Ureter (tissue), 1 donor: ENCODE measurements around the gene KIF1C. TPM values are rescaled to one million over a fixed set of nuclear protein-coding genes. Genes with fewer than 3 reads are reported as not detected.
"Not testable (repeated sequence)": the region's sequence is repeated elsewhere in the genome, so short reads cannot be mapped to it uniquely, and the experiment has no call there.

ENCODE experiments used
- DNase-seq: peaks from one replicate; pipeline ENCODE4 v3.0.0-alpha.2; 2020; ENCODE audit warnings: low spot score
- total RNA-seq: library from RNA; stranded (reverse); gene quantifications from one replicate; pipeline ENCODE4 v1.2.4, GENCODE V29; 2023
- donor health status: DM: yes; HTN: yes; CAD: no.

Gene KIF1C
- total RNA-seq, 1 donor from 2014 or later, result 141 TPM

DNA sequence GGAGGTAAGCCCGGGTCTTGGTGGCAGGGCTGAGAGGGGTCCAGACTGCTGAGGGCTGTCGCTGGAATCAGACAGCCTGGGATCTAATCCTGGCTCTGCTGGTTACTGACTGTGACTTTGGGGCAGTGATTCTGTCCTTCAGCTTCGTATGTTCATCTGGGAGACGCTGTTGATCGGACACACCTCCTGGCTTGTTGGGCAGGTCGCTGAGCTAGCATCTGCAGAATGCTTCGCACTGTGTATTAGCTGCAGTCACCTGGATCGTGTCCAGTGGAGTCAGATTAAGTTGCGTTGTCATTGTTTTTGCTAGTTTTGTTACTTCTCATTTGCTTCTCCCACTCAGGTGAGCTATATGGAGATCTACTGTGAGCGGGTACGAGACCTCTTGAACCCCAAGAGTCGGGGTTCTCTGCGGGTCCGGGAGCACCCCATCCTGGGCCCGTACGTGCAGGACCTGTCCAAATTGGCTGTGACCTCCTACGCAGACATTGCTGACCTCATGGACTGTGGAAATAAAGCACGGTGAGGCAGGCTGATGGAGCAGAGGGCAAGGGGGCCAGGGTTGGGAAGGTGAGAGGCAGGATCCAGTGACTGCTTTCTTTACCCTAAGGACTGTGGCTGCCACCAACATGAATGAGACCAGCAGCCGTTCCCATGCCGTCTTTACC is 4.5 kb downstream of the KIF1C start:
- no peak for DNase-seq

DNA sequence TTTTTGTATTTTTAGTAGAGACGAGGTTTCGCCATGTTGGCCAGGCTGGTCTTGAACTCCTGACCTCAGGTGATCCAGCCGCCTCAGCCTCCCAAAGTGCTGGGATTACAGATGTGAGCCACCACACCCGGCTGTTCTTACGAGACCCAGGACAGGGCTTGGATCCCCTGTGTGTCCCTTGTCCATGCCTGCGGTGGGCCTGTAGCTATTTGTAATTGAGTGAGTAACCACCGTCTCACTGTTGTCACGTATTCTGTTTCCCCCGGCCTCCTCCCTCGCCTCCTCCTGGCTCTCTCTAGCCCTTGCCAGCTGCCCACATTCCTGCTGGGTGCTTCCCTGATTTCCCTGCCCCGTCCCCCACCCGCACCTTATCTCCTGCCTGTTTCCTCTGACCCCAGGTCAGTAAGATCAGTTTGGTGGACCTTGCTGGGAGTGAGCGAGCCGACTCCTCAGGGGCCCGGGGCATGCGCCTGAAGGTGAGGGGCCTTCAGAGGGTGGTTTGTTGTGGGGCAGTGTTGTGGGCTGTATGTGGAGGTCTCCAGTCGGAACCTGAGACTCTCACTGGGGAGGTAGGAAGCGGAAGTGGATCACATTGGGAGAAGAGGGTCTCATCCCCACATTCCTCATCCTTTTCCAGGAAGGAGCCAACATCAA is 5.6 kb downstream of the KIF1C start:
- no peak for DNase-seq

GRCh38 chr17:5011928-5012327 is 14.2 kb downstream of the KIF1C start:
- no peak for DNase-seq

- DNase-seq, result no peak
These were observed 16.6 kb downstream of the KIF1C start for GRCh38 chr17:5014357-5014756.

- DNase-seq, result no peak
These were observed 21.8 kb downstream of the KIF1C start for GRCh38 chr17:5019475-5019956.

- DNase-seq, result no peak
These were observed 22.8 kb downstream of the KIF1C start for GRCh38 chr17:5020502-5021023.

DNA sequence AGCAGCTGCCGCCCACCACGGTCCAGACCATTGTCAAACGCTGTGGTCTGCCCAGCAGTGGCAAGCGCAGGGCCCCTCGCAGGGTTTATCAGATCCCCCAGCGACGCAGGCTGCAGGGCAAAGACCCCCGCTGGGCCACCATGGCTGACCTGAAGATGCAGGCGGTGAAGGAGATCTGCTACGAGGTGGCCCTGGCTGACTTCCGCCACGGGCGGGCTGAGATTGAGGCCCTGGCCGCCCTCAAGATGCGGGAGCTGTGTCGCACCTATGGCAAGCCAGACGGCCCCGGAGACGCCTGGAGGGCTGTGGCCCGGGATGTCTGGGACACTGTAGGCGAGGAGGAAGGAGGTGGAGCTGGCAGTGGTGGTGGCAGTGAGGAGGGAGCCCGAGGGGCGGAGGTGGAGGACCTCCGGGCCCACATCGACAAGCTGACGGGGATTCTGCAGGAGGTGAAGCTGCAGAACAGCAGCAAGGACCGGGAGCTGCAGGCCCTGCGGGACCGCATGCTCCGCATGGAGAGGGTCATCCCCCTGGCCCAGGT is 24.5 kb downstream of the KIF1C start:
- no peak for DNase-seq

- no peak for DNase-seq
These were observed 25.9 kb downstream of the KIF1C start for GRCh38 chr17:5023588-5024147.

- no peak for DNase-seq
These were observed 26.9 kb downstream of the KIF1C start for GRCh38 chr17:5024604-5025003.

GRCh38 chr17:5027299-5027698 is 29.5 kb downstream of the KIF1C start:
- DNase-seq, result no peak

DNA sequence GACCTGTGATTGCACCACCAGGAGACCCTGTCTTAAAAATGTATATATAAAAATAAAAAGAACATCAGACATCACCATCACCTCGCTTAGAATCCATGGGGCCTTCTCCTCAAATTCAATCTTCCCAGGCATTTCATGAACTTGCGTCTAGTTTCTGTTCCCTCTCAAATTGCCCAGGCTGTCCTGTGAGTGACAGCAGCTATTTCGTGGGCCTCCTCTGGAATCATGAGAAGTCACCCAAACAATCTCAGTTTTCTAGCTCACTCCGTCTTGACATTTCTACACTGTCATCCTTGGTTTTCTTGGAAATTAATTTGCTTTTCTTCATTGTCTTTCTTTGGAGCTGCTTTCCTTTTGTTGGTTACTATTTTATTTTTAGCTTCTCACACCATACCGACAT is 30.2 kb downstream of the KIF1C start:
- DNase-seq, result no peak

- not testable (repeated sequence) for DNase-seq
These were observed 32.4 kb downstream of the KIF1C start for GRCh38 chr17:5030168-5030567.

- DNase-seq, result peak; percentile 79
These were observed 33.8 kb downstream of the KIF1C start for GRCh38 chr17:5031365-5032082.

- DNase-seq, result no peak
These were observed 35.1 kb downstream of the KIF1C start for GRCh38 chr17:5032865-5033264.

GRCh38 chr17:5033352-5034015 is 35.7 kb downstream of the KIF1C start:
- no peak for DNase-seq

DNA sequence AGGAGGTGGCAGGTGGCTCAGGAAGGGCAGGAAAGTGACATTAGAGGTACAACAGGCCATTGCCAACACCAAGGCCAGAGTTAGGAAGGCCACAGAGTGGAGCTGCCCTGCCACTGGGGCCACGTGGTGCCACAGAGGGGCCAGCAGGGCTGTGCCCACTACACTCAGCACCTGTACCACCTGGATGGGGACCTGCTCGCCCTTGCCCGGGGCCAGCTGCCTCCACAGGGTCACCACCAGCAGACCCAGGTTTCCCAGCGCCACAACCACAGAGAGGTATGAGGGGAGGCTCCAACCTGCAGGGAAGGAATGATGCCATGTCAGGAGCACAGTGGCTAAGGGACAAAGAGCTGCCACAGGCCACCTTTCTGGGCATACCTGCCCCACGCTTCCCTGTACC is 36.3 kb downstream of the KIF1C start:
- no peak for DNase-seq

- no peak for DNase-seq
These were observed 36.9 kb downstream of the KIF1C start for GRCh38 chr17:5034651-5035050.

GRCh38 chr17:5035315-5035714 is 37.6 kb downstream of the KIF1C start, which contains the start of gene SLC52A1:
TSS of gene SLC52A1 (minus strand) at chr17:5035426. CDS start at chr17:5034606, 820 bp downstream.
- DNase-seq, result peak; percentile 63

- DNase-seq, result no peak
These were observed 44.6 kb downstream of the KIF1C start for GRCh38 chr17:5042157-5043022.

GRCh38 chr17:5043524-5043923 is 45.8 kb downstream of the KIF1C start:
- DNase-seq, result no peak
